HepG2 (cell line): Measurements from ENCODE around the gene WDR87. TPM values are rescaled to one million over a fixed set of nuclear protein-coding genes. Genes with fewer than 3 reads are reported as not detected.

Experiments used
- CENPT ChIP-seq: sonication (generic); formaldehyde crosslinking; IDR thresholded peaks from 2 replicates; pipeline ENCODE4 v1.8.0; 2022; ENCODE audit warnings: low read depth, mild to moderate bottlenecking, moderate library complexity, missing genetic modification reagents
- FIP1L1 ChIP-seq: fragments of 200-400 bp; formaldehyde crosslinking; IDR thresholded peaks from 2 replicates; pipeline ENCODE4 v1.6.1; 2018; ENCODE audit warnings: low read depth, mild to moderate bottlenecking, low read length, moderate library complexity, borderline replicate concordance; ENCODE audit not compliant: insufficient read depth
- FOXK2 ChIP-seq: fragments of 450-650 bp; IDR thresholded peaks from 2 replicates; pipeline ENCODE4 v1.6.1; 2016
- GPN1 ChIP-seq: sonication (generic); formaldehyde crosslinking; IDR thresholded peaks from 2 replicates; pipeline ENCODE4 v1.5.1; 2020; ENCODE audit warnings: missing genetic modification reagents, borderline replicate concordance
- ISX ChIP-seq: sonication (generic); formaldehyde crosslinking; conservative IDR thresholded peaks from 2 replicates; pipeline ENCODE4 v1.5.0; 2020; ENCODE audit warnings: missing genetic modification reagents
- KDM5A ChIP-seq: fragments of 200-600 bp; sonication (generic); IDR thresholded peaks from 2 replicates; pipeline ENCODE4 v1.7.0; 2018; ENCODE audit warnings: antibody characterized with exemption, mild to moderate bottlenecking, low read length, borderline replicate concordance
- NFYB ChIP-seq: sonication (generic); formaldehyde crosslinking; IDR thresholded peaks from 2 replicates; pipeline ENCODE4 v1.4.0; 2020; ENCODE audit warnings: missing genetic modification reagents
- ONECUT2 ChIP-seq: sonication (generic); formaldehyde crosslinking; IDR thresholded peaks from 2 replicates; pipeline ENCODE4 v1.4.0; 2020; ENCODE audit warnings: missing genetic modification reagents
- SAP130 ChIP-seq: IDR thresholded peaks from 2 replicates; pipeline ENCODE4 v1.6.1; 2016; ENCODE audit warnings: low read depth
- TEAD2 ChIP-seq: sonication (generic); formaldehyde crosslinking; IDR thresholded peaks from 2 replicates; pipeline ENCODE4 v1.9.0; 2021; ENCODE audit warnings: missing genetic modification reagents
- ZBTB21 ChIP-seq: sonication (generic); formaldehyde crosslinking; IDR thresholded peaks from 2 replicates; pipeline ENCODE4 v1.4.0; 2020; ENCODE audit warnings: missing genetic modification reagents
- ZC3H13 ChIP-seq: sonication (generic); formaldehyde crosslinking; IDR thresholded peaks from 2 replicates; pipeline ENCODE4 v1.8.1; 2023; ENCODE audit warnings: mild to moderate bottlenecking, missing genetic modification reagents, moderate library complexity
- ZNF207 ChIP-seq: fragments of 450-650 bp; IDR thresholded peaks from 2 replicates; pipeline ENCODE4 v1.6.1; 2016; ENCODE audit warnings: antibody characterized with exemption, borderline replicate concordance
- ZNF292 ChIP-seq: sonication (generic); formaldehyde crosslinking; IDR thresholded peaks from 2 replicates; pipeline ENCODE4 v1.8.1; 2022; ENCODE audit warnings: mild to moderate bottlenecking, low read depth, missing genetic modification reagents, borderline replicate concordance
- ZNF747 ChIP-seq: sonication (generic); formaldehyde crosslinking; IDR thresholded peaks from 2 replicates; pipeline ENCODE4 v1.8.1; 2023; ENCODE audit warnings: missing genetic modification reagents, mild to moderate bottlenecking, borderline replicate concordance
- polyA plus RNA-seq, 8 experiments: library from polyadenylated mRNA; depleted of rRNA in 3 of 8; stranded (reverse) in 7 of 8; unstranded in 1 of 8; fragments of >200 nt; fragmentation: Illumina TruSeq in 4 of 8; extraction: Trizol in 4 of 8; gene quantifications; 2 replicates each; pipeline versions ENCODE4 v1.2.1 to v1.2.3, GENCODE V29; 2011 to 2016; ENCODE audit warnings: low read depth in 4 of 8, missing spikeins in 1 of 8, mixed read lengths in 1 of 8; ENCODE audit not compliant: insufficient read depth in 1 of 8
- total RNA-seq, 5 experiments: library from RNA; depleted of rRNA; stranded (reverse); fragments of >200 nt; fragmentation: Illumina TruSeq; extraction: Trizol; gene quantifications; 2 replicates each; pipeline ENCODE4 v1.2.3, GENCODE V29; 2016; ENCODE audit warnings: low read depth in 1 of 5
- TF ChIP-seq, protein P1 (sequence below): sonication (generic); formaldehyde crosslinking; IDR thresholded peaks from 2 replicates; pipeline ENCODE4 v1.8.0; 2022; ENCODE audit warnings: mild to moderate bottlenecking, missing genetic modification reagents, borderline replicate concordance
- TF ChIP-seq, protein P2 (sequence below): IDR thresholded peaks from 2 replicates; pipeline ENCODE4 v1.6.1; 2016; ENCODE audit warnings: missing compliant biosample characterization, missing genetic modification reagents, borderline replicate concordance
- TF ChIP-seq, protein P3 (sequence below), 2 experiments: sonication (generic) in 1 of 2; formaldehyde crosslinking in 1 of 2; IDR thresholded peaks; 2 replicates each; pipeline versions ENCODE4 v1.6.1 to v1.9.0; 2014 to 2022; ENCODE audit warnings: antibody characterized with exemption in 1 of 2, borderline replicate concordance in 1 of 2, inconsistent platforms in 1 of 2, low read depth in 1 of 2, missing genetic modification reagents in 1 of 2
- TF ChIP-seq, protein P4 (sequence below): sonication (generic); formaldehyde crosslinking; IDR thresholded peaks from 2 replicates; pipeline ENCODE4 v1.9.0; 2021; ENCODE audit warnings: missing genetic modification reagents, mild to moderate bottlenecking, borderline replicate concordance
- TF ChIP-seq, protein P5 (sequence below): IDR thresholded peaks from 2 replicates; pipeline ENCODE4 v1.6.1; 2016; ENCODE audit warnings: missing genetic modification reagents, missing compliant biosample characterization

WDR87 gene
- total and polyA plus RNA-seq, 2 of the 13 experiments (the other 11 are each of a cell fraction or from before 2014, with no cell fraction given) = not detected

DNA sequence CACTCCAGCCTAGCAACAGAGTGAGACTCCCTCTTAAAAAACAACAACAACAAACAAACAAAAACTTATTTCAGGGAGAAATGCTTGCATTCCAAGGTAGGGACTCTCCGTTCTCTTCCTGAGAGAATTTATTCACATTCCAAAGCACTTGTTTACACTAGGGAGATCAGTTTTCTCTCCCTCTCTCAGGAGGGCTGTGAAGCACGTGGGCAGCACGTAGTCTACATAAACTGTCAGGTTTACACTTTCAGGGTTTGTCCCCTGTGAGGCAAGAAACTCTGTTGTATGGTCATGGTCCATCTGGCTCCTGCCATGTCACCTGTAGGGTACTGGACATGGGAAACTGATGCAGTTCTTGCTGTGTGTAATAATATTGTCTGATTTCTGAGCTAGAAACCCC, 31.6 kb downstream of the WDR87 start (continued):
- TF ChIP-seq ZNF747 (no peak), ZNF207 (no peak), ISX (CRISPR knock-in tag) (no peak), TEAD2 (CRISPR knock-in tag) (no peak), GPN1 (CRISPR knock-in tag) (no peak), FIP1L1 (no peak), KDM5A (no peak), ZBTB21 (no peak), ZNF292 (no peak), CENPT (CRISPR knock-in tag) (no peak), FOXK2 (no peak), ONECUT2 (CRISPR knock-in tag) (no peak), NFYB (no peak), SAP130 (CRISPR knock-in tag) (peak; percentile 65), ZC3H13 (CRISPR knock-in tag) (no peak)
- TF ChIP-seq, protein P1, sequence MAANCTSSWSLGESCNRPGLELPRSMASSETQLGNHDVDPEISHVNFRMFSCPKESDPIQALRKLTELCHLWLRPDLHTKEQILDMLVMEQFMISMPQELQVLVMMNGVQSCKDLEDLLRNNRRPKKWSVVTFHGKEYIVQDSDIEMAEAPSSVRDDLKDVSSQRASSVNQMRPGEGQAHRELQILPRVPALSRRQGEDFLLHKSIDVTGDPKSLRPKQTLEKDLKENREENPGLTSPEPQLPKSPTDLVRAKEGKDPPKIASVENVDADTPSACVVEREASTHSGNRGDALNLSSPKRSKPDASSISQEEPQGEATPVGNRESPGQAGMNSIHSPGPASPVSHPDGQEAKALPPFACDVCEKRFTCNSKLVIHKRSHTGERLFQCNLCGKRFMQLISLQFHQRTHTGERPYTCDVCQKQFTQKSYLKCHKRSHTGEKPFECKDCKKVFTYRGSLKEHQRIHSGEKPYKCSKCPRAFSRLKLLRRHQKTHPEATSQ (CRISPR knock-in tag) = no peak
- TF ChIP-seq, protein P2, sequence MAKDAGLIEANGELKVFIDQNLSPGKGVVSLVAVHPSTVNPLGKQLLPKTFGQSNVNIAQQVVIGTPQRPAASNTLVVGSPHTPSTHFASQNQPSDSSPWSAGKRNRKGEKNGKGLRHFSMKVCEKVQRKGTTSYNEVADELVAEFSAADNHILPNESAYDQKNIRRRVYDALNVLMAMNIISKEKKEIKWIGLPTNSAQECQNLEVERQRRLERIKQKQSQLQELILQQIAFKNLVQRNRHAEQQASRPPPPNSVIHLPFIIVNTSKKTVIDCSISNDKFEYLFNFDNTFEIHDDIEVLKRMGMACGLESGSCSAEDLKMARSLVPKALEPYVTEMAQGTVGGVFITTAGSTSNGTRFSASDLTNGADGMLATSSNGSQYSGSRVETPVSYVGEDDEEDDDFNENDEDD (CRISPR knock-in tag) = peak; percentile 66; the same call in 1 of the 2 replicates
- TF ChIP-seq, protein P3, sequence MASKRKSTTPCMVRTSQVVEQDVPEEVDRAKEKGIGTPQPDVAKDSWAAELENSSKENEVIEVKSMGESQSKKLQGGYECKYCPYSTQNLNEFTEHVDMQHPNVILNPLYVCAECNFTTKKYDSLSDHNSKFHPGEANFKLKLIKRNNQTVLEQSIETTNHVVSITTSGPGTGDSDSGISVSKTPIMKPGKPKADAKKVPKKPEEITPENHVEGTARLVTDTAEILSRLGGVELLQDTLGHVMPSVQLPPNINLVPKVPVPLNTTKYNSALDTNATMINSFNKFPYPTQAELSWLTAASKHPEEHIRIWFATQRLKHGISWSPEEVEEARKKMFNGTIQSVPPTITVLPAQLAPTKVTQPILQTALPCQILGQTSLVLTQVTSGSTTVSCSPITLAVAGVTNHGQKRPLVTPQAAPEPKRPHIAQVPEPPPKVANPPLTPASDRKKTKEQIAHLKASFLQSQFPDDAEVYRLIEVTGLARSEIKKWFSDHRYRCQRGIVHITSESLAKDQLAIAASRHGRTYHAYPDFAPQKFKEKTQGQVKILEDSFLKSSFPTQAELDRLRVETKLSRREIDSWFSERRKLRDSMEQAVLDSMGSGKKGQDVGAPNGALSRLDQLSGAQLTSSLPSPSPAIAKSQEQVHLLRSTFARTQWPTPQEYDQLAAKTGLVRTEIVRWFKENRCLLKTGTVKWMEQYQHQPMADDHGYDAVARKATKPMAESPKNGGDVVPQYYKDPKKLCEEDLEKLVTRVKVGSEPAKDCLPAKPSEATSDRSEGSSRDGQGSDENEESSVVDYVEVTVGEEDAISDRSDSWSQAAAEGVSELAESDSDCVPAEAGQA (IDR thresholded peaks at IDR 0.05; ENCODE audit: low read depth) = no peak
- TF ChIP-seq, protein P3 (CRISPR knock-in tag; IDR thresholded peaks at IDR 0.05; ENCODE audit: borderline replicate concordance) = no peak
- TF ChIP-seq, protein P4, sequence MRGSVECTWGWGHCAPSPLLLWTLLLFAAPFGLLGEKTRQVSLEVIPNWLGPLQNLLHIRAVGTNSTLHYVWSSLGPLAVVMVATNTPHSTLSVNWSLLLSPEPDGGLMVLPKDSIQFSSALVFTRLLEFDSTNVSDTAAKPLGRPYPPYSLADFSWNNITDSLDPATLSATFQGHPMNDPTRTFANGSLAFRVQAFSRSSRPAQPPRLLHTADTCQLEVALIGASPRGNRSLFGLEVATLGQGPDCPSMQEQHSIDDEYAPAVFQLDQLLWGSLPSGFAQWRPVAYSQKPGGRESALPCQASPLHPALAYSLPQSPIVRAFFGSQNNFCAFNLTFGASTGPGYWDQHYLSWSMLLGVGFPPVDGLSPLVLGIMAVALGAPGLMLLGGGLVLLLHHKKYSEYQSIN (CRISPR knock-in tag) = no peak
- TF ChIP-seq, protein P5, sequence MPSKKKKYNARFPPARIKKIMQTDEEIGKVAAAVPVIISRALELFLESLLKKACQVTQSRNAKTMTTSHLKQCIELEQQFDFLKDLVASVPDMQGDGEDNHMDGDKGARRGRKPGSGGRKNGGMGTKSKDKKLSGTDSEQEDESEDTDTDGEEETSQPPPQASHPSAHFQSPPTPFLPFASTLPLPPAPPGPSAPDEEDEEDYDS (CRISPR knock-in tag) = no peak
